Lung (tissue), 12 donors: ENCODE results near the gene ADIPOQ. TPM values are rescaled to one million over a fixed set of nuclear protein-coding genes. Genes with fewer than 3 reads are reported as not detected.
"Not testable (repeated sequence)": the region's sequence is repeated elsewhere in the genome, so short reads cannot be mapped to it uniquely, and the experiment has no call there.

Experiments
- ATAC-seq: fragments of 200-7000 bp; cut with Tn5 transposase; one replicate; pipeline ENCODE4 v1.9.1; 2020; ENCODE audit warnings: moderate number of reproducible peaks; ENCODE audit not compliant: insufficient read depth, low FRiP score
- DNase-seq, 3 donors: peaks; one replicate each; pipeline ENCODE4 v3.0.0-alpha.2; 2013 to 2017
- H3K27ac ChIP-seq, 2 donors: one replicate each; pipeline ENCODE4 v1.5.1; 2013; ENCODE audit warnings: mild to moderate bottlenecking in 2 of 2, moderate library complexity in 2 of 2, control low read depth in 1 of 2, inconsistent platforms in 1 of 2, low read depth in 1 of 2, low read length in 1 of 2
- H3K27me3 ChIP-seq, 3 donors: one replicate each; pipeline ENCODE4 v1.5.1; 2013; ENCODE audit warnings: low read length in 2 of 3; ENCODE audit not compliant: control insufficient read depth in 3 of 3, insufficient read depth in 3 of 3
- H3K36me3 ChIP-seq, 4 donors: one replicate each; pipeline ENCODE4 v1.5.1; 2013; ENCODE audit warnings: low read length in 4 of 4, mild to moderate bottlenecking in 1 of 4, moderate library complexity in 1 of 4; ENCODE audit not compliant: control insufficient read depth in 4 of 4, insufficient read depth in 4 of 4
- H3K4me1 ChIP-seq, 5 donors: one replicate each; pipeline ENCODE4 v1.5.1; 2013; ENCODE audit warnings: low read length in 5 of 5, mild to moderate bottlenecking in 2 of 5, moderate library complexity in 1 of 5; ENCODE audit not compliant: control insufficient read depth in 5 of 5, insufficient read depth in 5 of 5
- H3K4me3 ChIP-seq: one replicate; pipeline ENCODE4 v1.5.1; 2013; ENCODE audit warnings: mild to moderate bottlenecking, control low read depth, moderate library complexity
- H3K9ac ChIP-seq, 2 donors: one replicate each; pipeline ENCODE4 v1.5.1; 2013; ENCODE audit warnings: low read length in 2 of 2, control low read depth in 1 of 2; ENCODE audit not compliant: insufficient read depth in 1 of 2
- H3K9me3 ChIP-seq, 4 donors: one replicate each; pipeline ENCODE4 v1.5.1; 2013; ENCODE audit warnings: low read length in 3 of 4, mild to moderate bottlenecking in 1 of 4, moderate library complexity in 1 of 4; ENCODE audit not compliant: control insufficient read depth in 4 of 4, insufficient read depth in 3 of 4
- CTCF ChIP-seq: IDR thresholded peaks from 2 replicates; pipeline ENCODE4 v1.5.1; 2012; ENCODE audit warnings: mild to moderate bottlenecking; ENCODE audit errors: control extremely low read depth, extremely low read depth
- WGBS, 2 donors: extraction: QIAGEN DNeasy Blood & Tissue Kit; methylation state at CpG; one replicate each; pipeline ENCODE4 v1.1.7; 2013; 5-methylcytosine and 5-hydroxymethylcytosine counted together
- polyA plus RNA-seq, 2 donors: library from polyadenylated mRNA; stranded (reverse); fragments of 200-250 nt; gene quantifications; one replicate each; pipeline ENCODE4 v1.2.1, GENCODE V29; 2013
- total RNA-seq, 2 donors: library from RNA; depleted of rRNA in 1 of 2; stranded (reverse); fragments of >200 nt in 1 of 2; gene quantifications; one replicate each; pipeline ENCODE4 v1.2.1, GENCODE V29; 2014 to 2021
- donor health status: control.
- donor health status: control.
- donor health status: Bipolar disorder and iron deficiency.
- donor health status: healthy.
- donor health status: DM: yes; HTN: yes; CAD: no.

The ADIPOQ gene
- total and polyA plus RNA-seq, 4 donors: 0.01 to 0.09 TPM; not detected in 2

GRCh38 chr3:186874841-186875240 lies 32.3 kb downstream of the ADIPOQ start:
- DNase-seq, H3K4me3 ChIP-seq, H3K27me3 ChIP-seq, ATAC-seq, H3K9me3 ChIP-seq, H3K27ac ChIP-seq, H3K36me3 ChIP-seq, H3K9ac ChIP-seq: not testable (repeated sequence)
- WGBS, 2 donors: 86 to 100% methylated on average over 1 of the region's 4 CpGs
- H3K4me1 ChIP-seq: peaks cover 0 to 14% (median 0%) of the 10 kb centered on the region in 5 donors

- H3K4me3 ChIP-seq: no peak overlapping the region
- H3K9me3 ChIP-seq: peaks cover 0 to 4% (median 0%) of the 10 kb centered on the region in 4 donors
- no peak overlapping the region for H3K9ac ChIP-seq
- H3K4me1 ChIP-seq: peaks cover 0 to 10% (median 0%) of the 10 kb centered on the region in 5 donors
- H3K36me3 ChIP-seq: no peaks in the 10 kb centered on the region
- no peak overlapping the region for H3K27ac ChIP-seq
- no peak for TF ChIP-seq CTCF
- H3K27me3 ChIP-seq: no peaks in the 10 kb centered on the region
- 0 to 96% methylated on average over 1 of the region's 1 CpG for WGBS, 2 donors
- DNase-seq (no peak), ATAC-seq (no peak)
Observed at GRCh38 chr3:186875708-186876107, 33.2 kb downstream of the ADIPOQ start.

GRCh38 chr3:186879781-186880180 lies 37.3 kb downstream of the ADIPOQ start:
- Histone ChIP-seq H3K27ac (no peak overlapping the region), H3K4me1 (no peaks in the 10 kb centered on the region), H3K9ac (no peak overlapping the region), H3K4me3 (no peak overlapping the region), H3K36me3 (no peaks in the 10 kb centered on the region), H3K9me3 (peaks cover 0 to 4% (median 0%) of the 10 kb centered on the region in 4 donors), H3K27me3 (no peaks in the 10 kb centered on the region)
- 96 to 97% methylated on average over 1 of the region's 1 CpG for WGBS, 2 donors
- DNase-seq: no peak
- no peak for TF ChIP-seq CTCF
- no peak for ATAC-seq

- no peak overlapping the region for H3K9ac ChIP-seq
- no peaks in the 10 kb centered on the region for H3K27me3 ChIP-seq
- DNase-seq (no peak), ATAC-seq (no peak)
- no peak overlapping the region for H3K4me3 ChIP-seq
- peaks cover 0 to 4% (median 0%) of the 10 kb centered on the region in 4 donors for H3K9me3 ChIP-seq
- TF ChIP-seq CTCF: no peak
- no peaks in the 10 kb centered on the region for H3K36me3 ChIP-seq
- 80 to 83% methylated on average over 4 of the region's 4 CpGs for WGBS, 2 donors
- no peak overlapping the region for H3K27ac ChIP-seq
- H3K4me1 ChIP-seq: no peaks in the 10 kb centered on the region
Observed at GRCh38 chr3:186880406-186880805, 37.9 kb downstream of the ADIPOQ start.
